NCI-H1092 (cell line): ENCODE data around the gene RACGAP1.
A peak's percentile ranks its signal among the peaks of the same experiment; 100 is the strongest.
"Not testable (repeated sequence)": the region's sequence is repeated elsewhere in the genome, so short reads cannot be mapped to it uniquely, and the experiment has no call there.

Experiments used
- DNase-seq: peaks from one replicate; lab custom pipeline; 2025; lab: John Stamatoyannopoulos, UW

The RACGAP1 gene

DNA sequence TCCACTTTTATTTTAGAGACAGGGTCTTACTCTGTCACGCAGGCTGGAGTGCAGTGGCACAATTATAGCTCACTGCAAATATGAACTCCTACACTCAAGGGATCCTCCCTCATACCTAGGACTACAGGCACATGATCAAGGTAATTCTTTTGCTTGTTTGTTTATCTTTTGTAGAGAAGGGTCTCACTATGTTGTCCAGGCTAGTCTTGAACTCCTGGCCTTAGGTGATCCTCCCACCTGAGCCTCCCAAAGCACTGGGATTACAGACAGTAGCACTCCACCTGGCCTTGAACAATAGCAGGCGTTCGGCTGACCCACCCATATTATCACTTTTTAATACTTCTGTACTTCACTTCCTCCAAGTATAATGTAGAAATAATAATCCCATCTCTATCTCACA is 1.4 kb upstream of the RACGAP1 start:
- no peak for DNase-seq

DNA sequence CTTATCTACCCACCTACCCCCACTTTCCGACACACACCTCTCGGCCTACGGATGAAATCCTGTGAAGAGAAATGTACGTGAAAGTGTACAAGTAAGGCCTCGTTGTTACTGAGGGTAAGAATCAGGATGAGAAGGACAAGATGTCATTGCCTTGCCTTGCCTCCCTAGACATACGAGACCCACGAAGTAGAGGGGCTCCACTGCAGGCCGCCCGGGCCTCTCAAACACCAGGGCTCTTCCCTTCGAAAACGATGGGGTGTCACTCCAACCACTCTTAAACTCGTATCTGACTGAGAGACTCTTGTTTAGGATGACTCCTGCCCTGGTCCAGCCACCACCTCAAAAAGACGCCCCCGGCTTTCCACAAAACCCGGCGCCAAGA is 498 bp downstream of the RACGAP1 start:
- DNase-seq, result no peak

DNA sequence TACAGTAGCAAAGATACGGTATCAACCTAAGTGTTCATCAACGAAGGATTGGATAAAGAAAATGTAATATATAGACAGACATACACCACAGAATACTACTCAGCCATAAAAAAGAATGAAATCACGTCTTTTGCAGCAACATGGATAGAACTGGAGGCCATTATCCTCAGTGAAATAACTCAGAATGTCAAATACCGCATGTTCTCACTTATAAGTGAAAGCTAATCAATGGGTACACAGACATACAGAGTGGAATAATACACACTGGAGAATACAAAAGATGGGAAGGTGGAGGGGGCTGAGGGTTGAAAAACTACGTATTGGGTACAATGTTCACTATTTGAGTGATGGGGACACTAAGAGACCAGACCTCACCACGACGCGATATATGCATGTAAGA is 1.1 kb downstream of the RACGAP1 start:
- DNase-seq, result no peak

DNA sequence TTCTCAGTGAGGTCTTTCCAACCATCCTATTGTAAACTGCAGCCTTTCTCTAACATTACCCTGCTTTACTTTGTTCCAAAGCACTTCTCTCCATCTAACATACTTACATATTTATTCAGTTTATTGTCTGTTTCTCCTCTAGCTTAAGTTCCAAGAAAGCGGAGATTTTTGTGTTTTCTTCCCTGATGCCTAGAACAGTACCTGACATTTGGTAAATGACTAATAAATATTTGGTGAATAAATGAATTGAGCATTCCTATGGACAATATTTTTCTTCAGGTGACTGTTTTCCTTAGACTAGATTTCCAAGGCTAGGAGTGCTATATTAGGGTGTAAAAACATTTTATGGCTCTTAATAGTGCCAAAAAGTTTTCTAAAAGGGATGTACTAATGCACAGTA is 2.4 kb downstream of the RACGAP1 start:
- no peak for DNase-seq

GRCh38 chr12:50021031-50021430 is 4.3 kb downstream of the RACGAP1 start:
- DNase-seq, result no peak

DNA sequence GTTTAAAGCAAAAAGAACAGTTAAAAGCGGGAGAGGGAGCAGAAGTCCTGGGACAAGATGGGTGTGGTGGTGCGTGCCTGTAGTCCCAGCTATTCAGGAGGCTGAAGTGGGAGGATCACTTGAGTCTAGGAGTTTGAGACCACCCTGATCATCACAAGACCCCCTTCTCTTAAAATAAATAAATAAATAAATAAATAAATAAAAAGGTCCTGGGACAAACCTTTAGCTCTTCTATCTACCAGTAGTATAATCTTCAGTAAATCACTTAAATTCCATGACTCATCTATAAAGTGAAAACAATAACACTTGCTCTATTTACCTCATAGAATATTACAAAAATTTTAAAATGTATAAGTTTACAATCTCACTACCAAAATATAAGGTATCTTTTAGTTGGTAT is 5.8 kb downstream of the RACGAP1 start:
- DNase-seq, result no peak

GRCh38 chr12:50018968-50019367 is 6.3 kb downstream of the RACGAP1 start:
- DNase-seq, result no peak

GRCh38 chr12:50018154-50018553 is 7.1 kb downstream of the RACGAP1 start:
- no peak for DNase-seq

DNA sequence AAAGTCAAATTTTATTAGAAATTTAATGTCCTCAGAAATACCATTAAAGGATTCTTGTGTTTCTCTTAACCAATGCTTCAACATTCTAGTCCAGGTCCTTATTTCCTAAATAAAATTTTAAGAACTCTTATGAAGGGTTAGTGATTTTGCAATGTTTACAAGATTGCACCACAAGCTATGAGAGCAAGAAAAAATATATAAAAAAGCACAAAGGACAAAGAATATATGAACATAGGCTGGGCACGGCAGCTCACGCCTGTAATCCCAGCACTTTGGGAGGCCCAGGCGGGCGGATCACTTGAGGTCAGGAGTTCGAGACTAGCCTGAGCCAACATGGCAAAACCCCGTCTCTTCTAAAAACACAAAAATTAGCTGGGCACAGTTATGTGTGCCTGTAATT is 7.7 kb downstream of the RACGAP1 start:
- DNase-seq, result no peak

- no peak for DNase-seq
These were observed 8.5 kb downstream of the RACGAP1 start for GRCh38 chr12:50016501-50017475.

DNA sequence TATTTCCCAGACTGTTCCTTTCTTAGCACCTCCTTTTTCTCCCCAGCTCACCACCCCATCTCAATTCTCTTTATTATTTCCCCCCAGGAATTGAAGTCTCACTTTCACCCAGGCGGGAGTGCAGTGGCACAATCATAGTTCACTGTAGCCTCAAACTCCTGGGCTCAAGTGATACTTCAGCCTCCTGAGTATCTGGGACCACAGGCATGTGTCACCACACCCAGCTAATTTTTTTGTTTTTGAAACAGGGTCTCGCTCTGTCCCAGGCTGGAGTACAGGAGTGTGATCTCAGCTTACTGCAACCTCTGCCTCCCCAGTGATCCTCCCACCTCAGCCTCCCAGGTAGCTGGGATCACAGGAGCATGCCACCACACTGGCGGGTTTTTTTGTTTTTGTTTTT is 11.0 kb downstream of the RACGAP1 start:
- DNase-seq, result no peak

DNA sequence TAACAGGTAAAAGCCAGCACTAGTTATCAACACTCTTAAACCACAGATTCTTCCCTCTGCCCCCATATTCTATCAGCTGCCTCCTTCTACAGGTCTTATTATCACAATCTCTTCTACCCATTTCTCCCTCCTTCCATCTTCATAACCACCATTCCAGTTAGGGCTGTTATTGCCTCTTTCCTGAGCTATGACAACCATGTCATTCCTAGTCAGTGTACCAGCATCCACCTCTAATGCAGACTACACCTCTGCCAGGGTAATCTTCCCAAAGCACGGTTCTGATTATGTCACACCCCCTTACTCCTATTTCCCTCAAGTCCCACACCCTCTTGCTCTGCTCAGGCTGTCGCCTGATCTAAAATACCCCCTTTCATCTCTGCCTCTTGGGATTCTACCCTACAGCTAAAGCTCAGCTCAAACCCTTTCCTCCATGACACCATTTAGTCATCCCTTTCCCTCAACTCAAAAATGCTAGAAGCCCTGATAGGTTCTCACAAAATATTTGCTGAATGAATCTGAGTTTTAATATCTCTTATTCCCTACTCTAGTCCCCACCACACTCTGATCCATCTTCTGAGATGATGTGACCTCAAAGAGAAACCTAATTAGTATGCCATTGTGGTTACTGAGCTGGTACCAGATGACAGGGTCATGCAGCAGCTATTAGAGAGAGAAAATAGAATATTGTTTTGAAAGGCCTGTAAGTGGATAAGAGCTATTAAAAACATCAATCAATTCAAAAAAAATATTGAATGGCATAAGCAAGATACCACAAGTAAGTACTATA is 11.7 kb downstream of the RACGAP1 start:
- DNase-seq, result no peak

- DNase-seq, result no peak
These were observed 18.4 kb downstream of the RACGAP1 start for GRCh38 chr12:50006754-50007442.

DNA sequence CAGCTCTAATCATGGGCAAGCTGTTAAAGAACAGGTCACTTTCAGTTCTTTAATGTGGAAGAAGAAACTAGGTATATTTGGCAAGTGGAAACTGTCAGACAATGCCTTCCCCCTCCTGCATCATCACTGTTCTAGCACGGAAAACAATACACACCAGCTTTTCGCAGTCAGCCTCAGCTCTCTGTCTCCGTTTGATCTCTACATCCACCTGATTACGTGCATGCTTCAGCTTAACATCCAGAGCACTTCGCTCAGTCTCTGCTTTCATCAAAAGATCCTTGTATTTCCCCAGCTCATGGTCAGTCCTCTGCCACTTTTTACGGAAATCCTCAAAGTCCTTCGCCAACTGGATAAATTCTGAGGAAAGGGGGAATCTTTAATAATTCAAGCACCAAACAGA is 19.0 kb downstream of the RACGAP1 start:
- DNase-seq, result no peak

DNA sequence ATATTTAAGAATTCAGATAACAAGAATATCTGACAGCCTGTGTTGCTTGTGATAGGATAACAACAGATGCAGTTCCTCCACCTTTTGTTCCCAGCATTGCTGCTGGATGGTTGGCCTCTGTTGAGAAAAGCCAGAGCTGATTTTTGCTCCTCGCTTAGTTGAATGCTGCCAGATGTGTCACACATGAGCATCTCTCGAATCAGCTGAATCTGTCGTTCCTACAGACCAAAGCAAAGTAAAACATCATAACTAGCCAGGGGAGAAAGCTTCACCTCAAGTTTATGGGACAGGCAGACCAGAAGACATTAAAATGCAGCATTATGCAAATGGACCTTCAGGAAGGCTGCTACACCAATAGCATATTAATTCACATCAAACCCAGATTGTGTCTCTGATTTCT is 20.1 kb downstream of the RACGAP1 start:
- DNase-seq, result no peak

DNA sequence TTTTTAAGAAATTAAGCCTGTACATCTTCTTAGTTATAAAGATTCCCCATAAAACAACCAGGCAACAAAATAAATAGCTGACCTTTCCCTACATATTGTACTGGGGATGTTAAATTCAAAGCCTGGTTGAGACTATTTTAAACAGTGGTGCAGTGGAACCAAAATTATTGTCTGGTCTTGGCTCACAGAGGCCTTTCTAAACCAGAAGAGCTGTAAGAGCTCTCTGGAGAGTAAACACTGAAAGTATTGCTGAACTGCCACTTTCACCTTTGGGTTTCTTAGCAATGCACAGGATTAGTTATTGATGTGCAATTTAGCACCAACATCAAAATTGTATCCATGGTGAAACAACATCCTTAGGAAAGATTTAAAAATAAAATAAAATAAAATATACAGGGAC is 20.6 kb downstream of the RACGAP1 start:
- no peak for DNase-seq

DNA sequence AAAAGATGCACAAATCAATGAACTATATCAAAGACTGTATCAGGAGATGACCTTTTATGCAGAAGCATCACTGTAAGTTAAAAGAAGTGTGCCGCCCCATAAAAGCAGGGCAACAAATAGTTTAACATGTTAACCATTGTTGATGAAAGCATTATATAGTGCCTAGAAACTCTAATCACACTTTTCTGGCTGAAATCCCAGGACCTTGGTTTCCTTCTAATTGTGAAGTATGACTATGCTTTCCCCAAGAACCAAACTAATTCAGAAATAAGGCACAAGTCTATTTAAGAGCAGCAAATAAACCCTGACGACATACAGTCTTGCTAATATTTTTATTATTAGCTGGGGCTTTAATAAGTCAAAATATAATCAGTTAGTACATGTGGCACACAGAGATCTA is 21.7 kb downstream of the RACGAP1 start:
- DNase-seq, result no peak

DNA sequence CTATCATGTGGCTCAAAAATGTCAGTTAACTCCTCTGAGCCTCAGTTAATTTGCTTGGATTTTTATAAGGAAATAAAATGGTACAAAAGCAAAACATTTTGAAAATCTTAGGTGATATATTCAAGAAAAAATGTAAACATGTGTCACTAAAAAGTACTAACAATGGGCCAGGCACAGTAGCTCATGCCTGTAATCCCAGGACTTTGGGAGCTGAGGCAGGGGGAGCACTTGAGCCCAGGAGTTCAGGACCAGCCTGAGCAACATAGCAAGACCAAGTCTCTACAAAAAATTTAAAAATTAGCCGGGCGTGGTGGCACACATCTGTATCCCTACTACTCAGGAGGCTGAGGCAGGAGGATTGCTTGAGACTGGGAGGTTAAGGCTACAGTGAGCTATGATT is 26.8 kb downstream of the RACGAP1 start:
- no peak for DNase-seq

- no peak for DNase-seq
These were observed 35.0 kb downstream of the RACGAP1 start for GRCh38 chr12:49990273-49990672.

DNA sequence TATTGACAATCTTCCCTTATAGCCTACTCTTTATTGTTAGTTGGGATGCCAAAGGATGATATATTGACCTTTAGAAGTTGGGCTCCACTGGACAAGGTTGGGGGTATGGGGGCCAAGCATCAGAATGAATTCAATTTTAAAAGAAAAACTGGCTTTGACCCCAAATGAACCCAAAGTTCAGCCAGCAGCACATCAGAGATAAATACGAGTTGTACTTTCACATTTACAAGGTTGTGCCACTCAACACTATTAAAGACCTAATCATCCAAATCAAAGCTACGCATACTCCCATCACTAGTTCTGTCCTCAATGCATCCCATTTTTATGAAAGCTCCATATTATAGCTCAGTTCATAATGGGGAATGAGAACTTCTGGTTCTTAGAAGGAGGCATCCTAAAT is 35.9 kb downstream of the RACGAP1 start:
- DNase-seq, result not testable (repeated sequence)

DNA sequence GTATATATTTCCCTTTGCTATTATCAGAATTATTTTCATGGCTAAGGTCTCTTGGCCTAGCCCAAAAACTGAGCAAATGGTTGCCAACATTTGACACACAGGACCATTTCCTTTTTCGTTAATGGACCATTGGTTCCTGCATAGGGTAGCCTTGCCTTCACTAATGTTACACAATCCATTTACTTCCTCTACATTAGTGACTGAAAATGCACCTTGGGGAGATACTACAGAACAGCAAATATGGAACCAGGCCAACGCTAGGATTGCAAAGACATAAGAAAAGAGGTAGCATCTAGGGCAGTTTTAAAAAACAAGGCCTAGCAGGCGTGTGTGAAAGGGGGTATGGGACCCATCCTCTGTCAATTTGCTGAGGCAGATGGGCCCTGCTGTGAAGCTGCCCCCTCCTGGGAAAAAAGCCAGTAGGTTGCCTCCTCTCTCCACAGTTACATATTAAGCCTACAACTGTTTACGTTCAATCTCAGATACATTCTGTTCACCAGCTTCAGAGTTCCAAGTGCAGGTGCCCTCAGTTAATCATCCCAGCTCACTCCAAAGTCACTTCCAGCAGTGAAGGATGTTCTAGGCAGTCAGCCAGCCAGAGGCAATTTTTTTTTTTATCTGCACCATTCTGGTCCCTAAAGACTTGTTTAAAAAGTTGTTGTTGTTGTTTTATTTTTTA is 37.5 kb downstream of the RACGAP1 start:
- DNase-seq, result peak; percentile 42

- not testable (repeated sequence) for DNase-seq
These were observed 38.8 kb downstream of the RACGAP1 start for GRCh38 chr12:49986476-49986875.
